RPMI8226 (cell line): ENCODE measurements around the gene FAM222B.
A peak's percentile ranks its signal among the peaks of the same experiment; 100 is the strongest.

ENCODE experiments used
- DNase-seq: peaks from one replicate; pipeline ENCODE4 v3.0.0-alpha.2; 2015

Gene FAM222B

DNA sequence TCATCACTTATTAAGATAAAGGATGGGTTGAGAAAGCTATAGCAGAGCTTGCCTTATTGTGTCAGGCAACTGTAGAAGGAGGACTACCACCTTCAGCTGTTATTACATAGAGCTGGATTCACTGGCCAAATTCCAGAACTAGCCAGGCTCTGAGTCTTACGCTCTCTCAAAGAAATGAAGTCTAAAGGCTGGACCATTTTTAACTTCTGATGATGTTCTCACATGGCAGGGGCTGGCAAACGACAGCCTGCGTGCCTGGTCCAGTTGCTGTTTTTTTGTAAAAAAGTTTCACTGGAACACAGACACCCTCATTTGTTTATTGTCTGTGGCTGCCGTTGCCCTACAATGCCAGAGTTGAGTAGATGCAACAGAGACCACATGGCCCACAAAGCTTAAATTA lies 77.6 kb downstream of the FAM222B start:
- no peak for DNase-seq

DNA sequence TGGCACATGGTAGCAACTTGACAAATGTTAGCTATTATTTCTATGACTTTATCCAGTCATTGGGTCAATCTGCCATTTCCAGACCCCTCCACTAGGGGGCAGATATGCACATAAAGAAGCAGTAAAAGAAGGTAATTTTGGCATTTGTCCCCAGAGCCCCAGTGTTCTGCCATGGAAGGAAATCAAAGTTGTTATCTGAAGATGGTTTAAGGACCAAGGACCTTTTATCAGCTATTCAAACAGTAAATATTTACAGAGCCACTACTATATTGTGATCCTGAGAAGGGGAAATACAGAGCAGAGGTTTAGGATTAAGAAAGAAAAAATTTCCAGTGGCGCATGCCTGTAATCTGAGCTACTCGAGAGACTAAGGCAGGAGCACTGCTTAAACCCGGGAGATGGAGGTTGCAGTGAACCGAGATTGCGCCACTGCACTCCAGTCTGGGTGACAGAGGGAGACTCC lies 78.8 kb downstream of the FAM222B start:
- peak; percentile 85 for DNase-seq

DNA sequence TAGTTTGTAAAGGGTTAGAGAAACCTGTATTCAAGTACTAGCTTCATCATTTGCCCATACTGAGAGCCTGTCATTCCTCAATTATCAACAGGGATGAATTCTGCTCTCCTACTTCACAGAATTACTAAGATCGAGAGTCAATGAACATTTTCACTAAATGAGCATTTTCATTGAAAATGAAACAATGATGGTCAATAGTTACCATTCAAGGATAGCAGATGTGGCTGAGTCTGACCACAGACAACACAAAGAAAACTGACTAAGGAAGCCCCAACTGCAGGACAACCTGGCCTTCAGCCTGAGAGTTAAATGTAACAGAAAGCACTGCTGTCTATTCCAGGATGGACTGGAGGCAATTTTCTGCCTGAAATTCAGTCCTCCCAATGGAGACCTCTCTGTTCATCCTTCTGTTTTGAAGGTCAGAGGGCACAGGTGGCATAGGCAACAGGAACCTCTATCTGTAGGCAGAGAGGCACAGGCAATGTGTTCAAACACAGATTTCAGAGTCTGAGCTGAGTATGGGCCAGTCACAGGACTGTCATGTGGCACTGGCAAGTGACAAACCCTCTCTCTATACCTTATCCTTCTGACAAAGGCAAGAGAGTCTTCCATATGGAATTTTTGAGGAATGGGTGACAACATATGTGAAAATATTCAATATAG lies 79.3 kb downstream of the FAM222B start:
- DNase-seq = no peak

DNA sequence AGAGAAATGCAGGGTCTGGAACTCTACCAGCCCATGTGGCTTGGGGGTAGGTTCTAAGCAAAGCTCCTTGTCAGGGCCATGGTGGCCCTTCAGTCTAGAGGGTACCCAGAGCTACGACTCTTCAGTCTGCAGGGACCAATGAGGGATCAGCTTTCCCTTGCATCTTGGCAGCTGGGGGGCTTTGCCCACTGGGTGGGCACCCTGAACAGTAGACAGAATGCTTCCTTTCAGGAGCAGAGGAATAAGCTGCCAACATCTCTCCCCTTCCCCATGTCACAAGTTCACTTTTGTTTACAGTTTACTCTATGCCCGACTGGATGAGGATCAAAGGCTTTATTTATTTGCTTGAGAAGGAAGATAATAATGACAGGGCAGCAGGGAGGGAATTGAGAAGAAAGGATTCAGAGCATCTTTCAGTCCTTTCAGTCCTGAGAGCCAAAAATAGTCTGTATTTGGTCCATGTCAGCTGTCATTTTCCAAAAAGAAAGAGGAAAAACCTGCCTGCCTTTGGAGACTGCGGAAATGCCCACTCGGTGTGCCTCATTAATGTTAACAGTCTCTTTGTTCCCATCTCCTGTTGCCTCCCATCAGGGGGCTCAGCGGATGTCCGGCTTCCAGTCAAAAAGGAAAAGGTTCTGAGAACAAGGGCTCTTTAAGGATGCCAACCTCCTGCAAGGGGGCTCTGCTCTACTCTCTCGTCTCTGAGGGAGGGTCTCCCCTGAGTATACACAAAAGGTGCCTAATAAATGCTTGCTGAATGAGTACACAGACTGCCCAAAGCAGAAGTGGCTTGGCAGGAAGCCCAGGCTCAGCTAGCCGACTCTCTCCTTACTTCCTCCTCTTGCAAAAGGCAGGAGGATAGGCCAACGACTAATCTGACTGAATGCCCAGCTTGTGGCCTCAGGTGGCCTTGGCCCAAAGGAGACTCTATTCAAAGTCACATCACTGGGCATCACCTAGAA lies 81.7 kb downstream of the FAM222B start:
- peak; percentile 61 for DNase-seq

DNA sequence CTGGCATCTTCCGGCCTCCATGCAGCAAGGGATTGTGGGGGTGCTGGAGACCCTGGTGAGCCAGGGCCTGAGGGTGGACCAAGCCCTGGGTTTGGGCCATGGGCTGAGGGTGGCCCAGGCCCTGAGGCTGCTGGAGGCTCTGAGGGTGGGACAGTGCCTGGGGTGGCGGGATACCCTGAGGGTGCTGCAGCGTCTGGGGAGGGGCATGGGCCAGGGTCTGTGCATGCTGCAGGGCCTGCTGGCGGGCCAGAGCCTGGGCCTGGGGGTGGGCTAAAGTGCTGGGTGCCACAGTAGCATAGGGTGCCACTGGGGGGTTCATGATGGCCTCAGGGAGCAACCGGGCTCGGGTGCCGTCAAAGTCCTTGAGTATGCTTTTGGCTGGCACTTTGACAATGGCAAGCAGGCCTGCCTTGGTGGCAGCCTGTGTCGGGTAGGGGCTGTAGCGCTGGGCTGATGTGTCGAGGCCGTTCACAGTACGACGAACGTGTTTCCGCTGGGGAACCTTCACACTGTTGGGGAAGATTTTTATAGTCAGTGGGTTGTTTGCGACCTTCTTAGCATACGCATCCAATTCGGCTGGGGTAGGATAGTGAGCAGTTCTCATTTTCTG lies 83.2 kb downstream of the FAM222B start:
- no peak for DNase-seq

DNA sequence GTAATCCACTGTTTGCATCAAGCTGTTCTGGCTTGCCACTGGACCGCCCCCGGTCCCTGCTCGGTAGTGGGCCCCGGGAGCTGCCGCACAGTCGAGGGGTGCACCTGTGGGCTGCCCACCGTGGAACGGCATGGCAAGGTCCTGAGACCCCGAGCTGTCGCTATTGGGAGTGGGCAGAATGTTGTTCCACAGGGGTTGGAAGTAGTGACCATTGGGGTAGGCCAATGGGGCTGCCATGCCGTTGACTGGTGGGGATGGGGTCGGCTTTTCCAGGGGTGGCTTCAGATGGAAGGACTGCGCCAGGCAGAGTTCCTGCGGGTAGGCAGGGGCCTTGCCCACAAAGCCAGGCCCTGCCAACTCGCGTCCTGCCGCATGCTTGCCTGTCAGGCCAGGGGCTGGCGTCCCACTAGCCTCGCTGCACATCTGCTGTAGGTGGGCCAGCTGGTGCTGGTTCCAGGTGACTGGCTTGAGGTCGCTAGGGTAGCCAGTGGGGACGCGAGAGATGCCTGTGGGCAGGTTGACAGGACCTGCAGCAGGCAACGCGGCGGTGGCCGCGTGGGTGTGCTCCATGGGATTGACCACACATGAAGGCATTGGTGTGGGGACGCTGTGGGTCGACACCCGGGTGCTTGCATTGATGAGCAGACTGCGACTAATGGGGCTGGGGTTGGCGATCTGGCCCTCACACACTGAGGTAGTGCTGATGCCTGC lies 84.0 kb downstream of the FAM222B start:
- no peak for DNase-seq

DNA sequence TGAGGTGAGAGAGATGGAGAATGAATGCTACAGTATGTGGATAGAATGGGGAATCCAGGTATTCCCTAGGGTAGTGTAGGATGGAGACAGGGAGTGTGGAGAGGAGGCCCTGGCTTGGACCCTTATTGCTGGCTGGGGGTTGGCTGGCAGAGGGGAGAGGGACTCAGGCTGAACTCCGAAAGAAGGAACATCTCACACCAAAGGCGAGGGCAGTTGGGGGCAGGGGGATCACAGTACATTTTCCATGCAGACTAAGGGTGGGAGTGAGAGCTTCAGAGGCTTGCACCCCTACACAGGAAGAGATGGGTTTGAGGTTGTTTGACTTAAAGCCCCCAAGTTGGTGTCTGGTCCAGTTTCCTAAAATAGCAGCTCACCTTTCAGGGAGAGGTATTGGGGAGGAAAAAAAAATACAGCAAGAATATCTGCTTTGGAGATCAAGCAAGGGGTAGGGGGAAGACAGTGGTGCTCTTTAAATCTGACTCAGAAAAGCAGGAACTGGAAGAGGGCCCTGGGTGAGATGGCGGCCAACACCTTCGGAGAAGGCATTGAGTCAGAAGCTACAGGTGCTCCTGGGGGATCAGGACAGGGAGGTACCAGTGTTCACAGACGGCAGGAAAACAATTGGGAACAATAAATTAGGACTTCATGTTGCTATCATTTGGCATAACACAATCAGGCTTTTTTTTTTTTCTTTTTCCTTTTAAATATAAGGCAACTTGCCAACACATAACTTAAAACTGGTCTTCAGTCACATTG lies 86.4 kb downstream of the FAM222B start:
- DNase-seq = no peak

DNA sequence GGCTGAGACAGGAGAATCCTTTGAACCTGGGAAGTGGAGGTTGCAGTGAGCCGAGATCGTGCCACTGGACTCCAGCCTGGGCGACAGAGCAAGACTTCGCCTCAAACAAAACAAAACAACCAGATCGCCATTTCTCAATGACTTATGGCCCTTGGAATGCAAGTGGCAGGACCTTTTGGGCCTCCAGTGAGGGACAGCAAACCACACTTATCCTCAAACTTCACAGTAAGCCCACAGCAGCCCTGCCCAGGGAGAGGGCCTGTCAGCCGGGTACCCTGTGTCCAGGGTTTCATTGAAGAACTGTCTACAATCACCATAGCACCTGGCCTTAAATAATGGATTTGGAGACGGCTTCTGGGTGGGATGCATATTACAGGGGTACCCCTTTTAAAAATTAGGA lies 87.1 kb downstream of the FAM222B start:
- no peak for DNase-seq

DNA sequence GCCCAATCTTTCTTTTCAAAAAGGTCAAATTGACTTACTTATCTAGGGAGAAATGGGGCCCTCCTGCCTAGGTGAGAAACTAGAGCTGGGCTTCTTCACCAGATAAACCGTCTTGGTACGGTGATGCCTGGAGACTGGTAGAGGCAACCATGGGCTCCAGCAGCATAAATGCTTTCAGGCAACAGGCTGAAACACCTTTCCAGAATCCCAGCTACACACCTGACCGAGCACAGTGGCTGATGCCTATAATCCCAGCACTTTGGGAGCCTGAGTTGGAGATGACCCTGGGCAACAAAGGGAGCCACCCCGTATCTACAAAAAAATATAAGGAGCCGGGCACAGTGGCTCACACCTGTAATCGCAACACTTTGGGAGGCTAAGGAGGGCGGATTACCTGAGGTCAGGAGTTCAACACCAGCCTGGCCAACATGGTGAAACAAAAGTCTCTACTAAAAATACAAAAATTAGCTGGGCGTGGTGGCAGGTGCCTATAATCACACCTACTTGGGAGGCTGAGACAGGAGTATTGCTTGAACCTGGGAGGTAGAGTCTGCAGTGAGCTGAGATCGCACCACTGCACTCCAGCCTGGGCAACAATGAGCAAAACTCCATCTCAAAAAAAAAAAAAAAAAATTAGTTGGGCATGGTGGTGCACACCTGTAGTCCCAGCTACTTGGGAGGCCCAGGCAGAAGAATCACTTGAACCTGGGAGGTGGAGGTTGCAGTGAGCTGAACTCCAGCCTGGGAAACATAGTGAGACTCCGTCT lies 90.8 kb downstream of the FAM222B start:
- DNase-seq = no peak

DNA sequence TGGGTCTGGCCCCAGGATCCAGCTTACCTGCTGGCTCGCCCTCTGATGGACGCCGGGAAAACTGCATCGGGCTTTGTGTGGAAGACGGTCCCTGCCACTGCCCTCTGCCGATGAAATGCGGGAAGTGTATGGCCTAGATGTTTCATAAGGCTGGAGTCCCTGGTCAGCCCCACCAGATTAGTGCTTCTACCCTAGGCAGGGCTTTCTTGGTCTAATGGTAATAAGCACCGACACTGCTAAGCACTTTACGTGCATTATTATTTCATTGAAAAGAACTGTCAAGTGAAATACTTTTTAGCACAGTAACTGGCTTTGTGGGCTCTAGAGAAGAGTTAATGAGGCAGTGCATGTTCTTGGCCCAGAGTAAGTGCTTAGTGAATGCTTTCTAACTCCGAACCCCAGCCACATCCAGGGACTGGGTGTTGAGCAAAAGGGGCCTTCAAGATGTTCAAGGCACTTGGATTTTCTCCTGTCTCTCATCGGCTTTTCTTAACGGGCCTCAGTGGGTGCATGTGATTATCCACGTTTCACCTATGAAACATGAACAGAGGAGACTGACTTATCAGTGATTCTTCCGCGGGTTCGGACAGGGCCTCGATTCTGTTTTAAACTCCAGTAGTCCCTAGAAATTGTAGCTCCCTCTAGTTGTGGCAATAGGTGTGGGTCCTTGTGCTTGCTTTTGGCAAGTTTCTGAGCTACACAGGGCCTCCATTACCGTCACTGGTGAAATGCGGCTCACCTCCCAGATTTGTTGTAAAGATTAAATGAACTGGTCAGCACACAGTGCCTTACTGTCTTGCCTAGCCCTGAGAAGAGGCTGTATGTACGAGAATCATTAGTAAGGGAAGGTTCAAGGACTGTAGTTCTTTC lies 92.2 kb downstream of the FAM222B start:
- DNase-seq = peak; percentile 94

DNA sequence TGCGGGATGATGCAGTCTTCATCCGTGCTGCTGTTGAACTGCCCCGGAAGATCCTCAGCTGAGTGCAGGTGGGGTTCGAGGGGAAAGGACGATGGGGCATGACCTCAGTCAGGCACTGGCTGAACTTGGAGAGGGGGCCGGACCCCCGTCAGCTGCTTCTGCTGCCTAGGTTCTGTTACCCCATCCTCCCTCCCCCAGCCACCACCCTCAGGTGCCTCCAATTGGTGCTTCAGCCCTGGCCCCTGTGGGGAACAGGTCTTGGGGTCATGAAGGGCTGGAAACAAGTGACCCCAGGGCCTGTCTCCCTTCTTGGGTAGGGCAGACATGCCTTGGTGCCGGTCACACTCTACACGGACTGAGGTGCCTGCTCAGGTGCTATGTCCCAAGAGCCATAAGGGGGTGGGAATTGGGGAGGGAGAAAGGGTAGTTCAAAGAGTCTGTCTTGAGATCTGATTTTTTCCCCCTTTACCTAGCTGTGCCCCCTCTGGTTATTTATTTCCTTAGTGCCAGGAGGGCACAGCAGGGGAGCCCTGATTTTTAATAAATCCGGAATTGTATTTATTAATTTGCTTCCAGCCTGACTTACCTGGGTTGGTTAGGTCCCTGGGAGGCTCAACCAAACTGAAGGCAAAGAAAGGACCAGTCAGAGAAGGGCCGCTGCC lies 92.9 kb downstream of the FAM222B start:
- DNase-seq = no peak

DNA sequence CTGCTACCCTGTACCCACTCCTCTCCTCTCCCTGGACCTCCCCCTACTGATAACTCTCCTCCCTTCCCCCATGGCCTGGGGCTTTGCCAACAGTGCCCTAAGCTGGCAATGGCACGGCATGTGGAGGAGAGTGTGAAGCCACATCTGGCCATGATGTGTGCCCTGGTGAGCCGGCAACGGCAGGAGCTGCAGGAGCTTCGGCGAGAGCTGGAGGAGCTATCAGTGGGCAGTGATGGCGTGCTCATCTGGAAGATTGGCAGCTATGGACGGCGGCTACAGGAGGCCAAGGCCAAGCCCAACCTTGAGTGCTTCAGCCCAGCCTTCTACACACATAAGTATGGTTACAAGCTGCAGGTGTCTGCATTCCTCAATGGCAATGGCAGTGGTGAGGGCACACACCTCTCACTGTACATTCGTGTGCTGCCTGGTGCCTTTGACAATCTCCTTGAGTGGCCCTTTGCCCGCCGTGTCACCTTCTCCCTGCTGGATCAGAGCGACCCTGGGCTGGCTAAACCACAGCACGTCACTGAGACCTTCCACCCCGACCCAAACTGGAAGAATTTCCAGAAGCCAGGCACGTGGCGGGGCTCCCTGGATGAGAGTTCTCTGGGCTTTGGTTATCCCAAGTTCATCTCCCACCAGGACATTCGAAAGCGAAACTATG lies 93.6 kb downstream of the FAM222B start:
- no peak for DNase-seq

DNA sequence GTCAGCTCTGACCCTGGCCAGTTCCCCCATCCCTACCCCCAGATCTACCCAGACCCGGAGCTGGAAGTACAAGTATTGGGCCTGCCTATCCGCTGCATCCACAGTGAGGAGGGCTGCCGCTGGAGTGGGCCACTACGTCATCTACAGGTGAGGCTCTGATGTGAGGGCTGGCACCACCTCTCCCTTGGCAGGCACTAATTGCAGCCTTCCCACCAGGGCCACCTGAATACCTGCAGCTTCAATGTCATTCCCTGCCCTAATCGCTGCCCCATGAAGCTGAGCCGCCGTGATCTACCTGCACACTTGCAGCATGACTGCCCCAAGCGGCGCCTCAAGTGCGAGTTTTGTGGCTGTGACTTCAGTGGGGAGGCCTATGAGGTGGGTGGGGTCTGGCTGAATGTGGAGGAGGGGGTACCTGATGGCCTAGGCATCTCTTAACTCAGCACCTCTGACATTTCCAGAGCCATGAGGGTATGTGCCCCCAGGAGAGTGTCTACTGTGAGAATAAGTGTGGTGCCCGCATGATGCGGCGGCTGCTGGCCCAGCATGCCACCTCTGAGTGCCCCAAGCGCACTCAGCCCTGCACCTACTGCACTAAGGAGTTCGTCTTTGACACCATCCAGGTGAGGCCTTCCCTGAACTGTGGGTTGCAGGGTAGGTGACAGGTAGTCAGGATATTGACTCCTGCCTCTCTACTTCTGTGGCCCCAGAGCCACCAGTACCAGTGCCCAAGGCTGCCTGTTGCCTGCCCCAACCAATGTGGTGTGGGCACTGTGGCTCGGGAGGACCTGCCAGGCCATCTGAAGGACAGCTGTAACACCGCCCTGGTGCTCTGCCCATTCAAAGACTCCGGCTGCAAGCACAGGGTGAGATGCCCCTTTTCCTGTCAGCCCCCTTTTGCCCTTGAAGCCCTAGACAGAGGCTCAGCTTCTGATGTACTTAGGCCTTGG lies 94.5 kb downstream of the FAM222B start:
- no peak for DNase-seq

DNA sequence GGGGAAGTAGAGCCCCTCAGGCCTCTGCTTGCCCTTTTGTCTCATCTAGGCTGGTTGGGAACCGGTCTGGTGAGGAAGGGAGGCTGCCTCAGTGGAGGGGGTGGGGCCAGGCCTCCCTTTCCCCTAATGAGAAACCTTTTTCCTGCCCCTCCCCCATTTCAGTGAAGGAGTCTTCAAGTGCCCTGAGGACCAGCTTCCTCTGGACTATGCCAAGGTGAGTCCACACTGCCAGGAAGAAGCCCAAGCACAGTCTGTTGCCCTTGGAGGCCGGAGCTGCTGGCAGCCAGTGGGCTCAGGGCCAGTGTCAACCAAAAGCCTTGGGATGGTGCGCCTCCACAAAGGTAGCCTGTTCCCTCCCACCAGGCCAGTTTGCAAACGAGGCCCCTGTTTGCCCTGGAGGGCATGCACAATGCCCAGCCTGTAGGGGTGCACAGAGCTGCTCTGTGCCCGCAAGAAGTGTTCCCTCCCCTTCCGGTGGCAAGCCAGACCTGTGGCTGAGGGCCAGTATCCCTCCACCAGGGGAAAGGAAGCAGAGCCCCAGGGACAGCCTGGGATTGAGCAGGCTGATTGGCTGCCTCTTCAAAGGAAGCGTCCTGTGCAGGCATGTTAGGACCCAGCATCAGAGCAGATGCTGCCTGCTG lies 95.4 kb downstream of the FAM222B start:
- DNase-seq = no peak

DNA sequence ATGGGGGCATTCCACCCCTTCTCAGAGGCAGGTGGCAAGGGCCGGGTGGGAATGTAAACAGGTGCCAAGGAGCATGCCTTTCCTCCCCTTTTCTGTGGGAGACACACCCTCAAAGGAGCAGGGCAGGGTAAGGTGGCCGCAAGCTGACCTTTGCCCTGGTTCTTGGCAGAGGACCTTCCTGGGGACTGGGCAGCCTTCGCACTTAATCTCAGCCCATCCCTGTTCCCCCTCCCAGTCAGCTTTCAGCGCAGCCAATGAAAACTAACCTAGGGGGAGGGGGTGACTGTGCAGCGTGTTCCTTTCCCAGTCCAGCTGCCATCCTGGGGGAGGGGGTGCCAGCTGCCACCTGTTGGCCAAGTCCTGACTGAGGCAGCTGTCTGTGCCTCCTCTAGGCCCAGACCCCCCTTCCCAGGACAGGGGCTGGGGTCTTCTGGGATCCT lies 96.0 kb downstream of the FAM222B start:
- peak; percentile 67 for DNase-seq

DNA sequence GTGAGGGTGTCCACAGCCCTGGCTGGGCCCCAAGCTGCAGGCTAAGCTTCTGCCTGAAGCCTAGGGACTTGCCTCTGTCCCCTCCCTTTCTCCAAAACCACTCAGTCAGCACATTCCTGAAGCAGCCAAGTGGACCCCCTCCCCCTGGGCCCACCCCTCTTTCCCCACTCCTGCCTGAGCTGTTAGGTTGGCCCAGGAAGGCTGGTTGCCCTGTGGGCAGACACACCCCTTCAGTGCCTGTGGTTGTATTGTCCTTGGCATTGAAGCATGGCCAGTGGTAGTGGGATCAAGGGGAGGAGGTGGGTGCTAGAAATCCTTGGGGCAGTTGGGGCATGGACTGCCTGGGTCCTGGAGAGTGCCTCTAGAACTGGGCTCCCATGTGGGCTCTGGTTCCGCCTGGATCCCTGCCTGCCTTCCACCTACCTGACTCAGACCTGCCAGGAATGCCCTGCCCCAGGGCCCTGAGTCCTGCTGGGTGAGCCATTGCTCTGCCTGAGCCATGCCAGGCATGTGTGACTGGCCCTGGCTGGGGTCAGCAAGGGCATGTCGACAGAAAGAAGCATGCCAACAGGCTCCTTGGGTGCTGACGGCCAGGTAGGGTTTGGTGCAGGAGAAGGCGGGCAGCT lies 96.7 kb downstream of the FAM222B start:
- DNase-seq = no peak
